Uterus (tissue), 4 donors: Measurements from ENCODE around the gene SBNO2. TPM values are rescaled to one million over a fixed set of nuclear protein-coding genes. Genes with fewer than 3 reads are reported as not detected.

Experiments used
- DNase-seq, 2 donors: peaks; one replicate each; pipeline ENCODE4 v3.0.0-alpha.2; 2019 to 2020
- H3K27ac ChIP-seq, 2 donors: fragments of 200-600 bp; sonication (generic); 1 replicate in 1 of 2; 2 replicates in 1 of 2; pipeline ENCODE4 v1.5.1; 2016 to 2018
- H3K27me3 ChIP-seq, 2 donors: fragments of 200-600 bp; sonication (generic); one replicate each; pipeline ENCODE4 v1.5.1; 2018 to 2019; ENCODE audit warnings: control low read depth in 1 of 2
- H3K36me3 ChIP-seq, 2 donors: fragments of 200-600 bp; sonication (generic); one replicate each; pipeline ENCODE4 v1.5.1; 2019; ENCODE audit warnings: control low read depth in 1 of 2
- H3K4me1 ChIP-seq, 2 donors: fragments of 200-600 bp; sonication (generic); one replicate each; pipeline ENCODE4 v1.5.1; 2018 to 2019; ENCODE audit warnings: control low read depth in 1 of 2
- H3K4me3 ChIP-seq, 2 donors: fragments of 200-600 bp; sonication (generic); 1 replicate in 1 of 2; 2 replicates in 1 of 2; pipeline ENCODE4 v1.5.1; 2018 to 2019; ENCODE audit warnings: mild to moderate bottlenecking in 1 of 2
- H3K9me3 ChIP-seq, 2 donors: fragments of 200-600 bp; sonication (generic); one replicate each; pipeline ENCODE4 v1.5.1; 2019; ENCODE audit warnings: control low read depth in 1 of 2
- POLR2A ChIP-seq, 2 donors: fragments of 450-650 bp; IDR thresholded peaks; one replicate each; pipeline ENCODE4 v1.6.1; 2016; ENCODE audit warnings: antibody characterized with exemption in 2 of 2, mild to moderate bottlenecking in 1 of 2, moderate library complexity in 1 of 2
- intact Hi-C: fragments of 100-400 bp; cut with DNase I; formaldehyde crosslinking; loops from one replicate; pipeline ENCODE4 v1.15.1; 2023; ENCODE audit warnings: low total_unique reads
- total RNA-seq, 4 donors: library from RNA; depleted of rRNA in 3 of 4; stranded (reverse); fragments of >200 nt in 3 of 4; gene quantifications; one replicate each; pipeline versions ENCODE4 v1.1.0 to v1.2.4, GENCODE V29; 2014 to 2023
- TF ChIP-seq, protein P1 (sequence below), 4 experiments: fragments of 200-600 bp in 2 of 4; fragments of 450-650 bp in 2 of 4; sonication (generic) in 2 of 4; IDR thresholded peaks; one replicate each; pipeline ENCODE4 v1.5.1; 2016 to 2019; ENCODE audit warnings: antibody characterized with exemption in 4 of 4, mild to moderate bottlenecking in 2 of 4, moderate library complexity in 1 of 4
- donor health status: DM: yes; HTN: yes; CAD: no.

SBNO2 gene
- total RNA-seq, 4 donors from 2014 or later, result 4.4 to 107 (median 10.7) TPM

DNA sequence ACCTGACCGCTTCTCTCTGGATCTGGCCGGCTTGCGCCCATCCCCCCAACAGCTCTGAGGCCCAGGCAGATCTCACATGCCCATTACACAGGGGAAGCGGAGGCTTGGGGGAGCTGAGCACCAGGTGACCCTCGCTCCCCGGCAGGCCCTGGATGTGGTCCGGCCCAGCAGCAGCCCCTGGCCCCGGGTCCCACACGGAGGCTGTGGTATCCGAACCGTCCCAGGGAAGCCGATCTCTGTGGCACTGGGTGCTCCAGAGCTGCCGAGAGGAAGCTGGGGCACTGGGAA, 27.7 kb downstream of the SBNO2 start:
- Histone ChIP-seq H3K27me3 (no peaks in the 10 kb centered on the region), H3K36me3 (no peaks in the 10 kb centered on the region), H3K4me3 (no peak overlapping the region), H3K27ac (no peak overlapping the region), H3K4me1 (no peaks in the 10 kb centered on the region), H3K9me3 (no peaks in the 10 kb centered on the region)
- no peak for DNase-seq
- intact Hi-C loops, result no loop called here
- no peak for TF ChIP-seq POLR2A (IDR thresholded peaks at IDR 0.05)

DNA sequence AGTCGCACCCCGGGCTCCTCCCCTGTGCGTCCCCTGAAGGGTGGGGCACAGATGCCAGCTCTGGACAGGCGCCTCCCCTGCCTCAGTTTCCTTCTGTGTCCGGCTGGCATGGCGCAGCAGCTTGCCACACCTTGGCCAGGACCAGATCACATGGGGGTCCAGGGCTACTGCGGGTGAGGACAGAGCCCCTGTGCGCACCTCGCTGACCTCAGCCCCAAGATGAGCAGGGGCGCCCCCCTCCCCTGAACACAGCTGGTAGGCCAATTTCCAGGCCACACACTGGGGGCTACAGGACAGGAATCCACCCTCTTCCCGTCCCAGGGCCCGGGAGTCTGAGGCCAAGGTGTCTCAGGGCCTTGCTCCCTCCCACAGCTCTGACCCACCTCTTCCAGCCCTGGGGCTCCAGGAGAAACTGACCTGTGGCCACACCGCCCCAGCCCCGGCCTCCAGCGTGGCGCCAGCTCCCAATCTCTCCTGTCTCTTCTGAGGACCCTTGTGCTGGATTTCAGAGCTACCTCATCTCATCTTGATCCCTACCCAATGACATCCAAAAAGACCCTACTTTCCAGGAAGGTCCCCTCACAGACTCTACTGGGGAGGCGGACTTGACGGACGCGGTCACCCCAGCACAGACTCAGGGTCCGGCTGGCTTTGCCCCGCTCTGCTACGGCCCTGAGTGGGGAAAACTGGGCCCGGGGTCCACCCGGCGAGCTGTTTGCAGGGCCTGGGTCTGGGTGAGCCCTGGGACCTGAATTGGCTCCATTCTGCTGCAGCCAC, 28.2 kb downstream of the SBNO2 start:
- H3K27me3 ChIP-seq, result no peaks in the 10 kb centered on the region
- TF ChIP-seq, protein P1, sequence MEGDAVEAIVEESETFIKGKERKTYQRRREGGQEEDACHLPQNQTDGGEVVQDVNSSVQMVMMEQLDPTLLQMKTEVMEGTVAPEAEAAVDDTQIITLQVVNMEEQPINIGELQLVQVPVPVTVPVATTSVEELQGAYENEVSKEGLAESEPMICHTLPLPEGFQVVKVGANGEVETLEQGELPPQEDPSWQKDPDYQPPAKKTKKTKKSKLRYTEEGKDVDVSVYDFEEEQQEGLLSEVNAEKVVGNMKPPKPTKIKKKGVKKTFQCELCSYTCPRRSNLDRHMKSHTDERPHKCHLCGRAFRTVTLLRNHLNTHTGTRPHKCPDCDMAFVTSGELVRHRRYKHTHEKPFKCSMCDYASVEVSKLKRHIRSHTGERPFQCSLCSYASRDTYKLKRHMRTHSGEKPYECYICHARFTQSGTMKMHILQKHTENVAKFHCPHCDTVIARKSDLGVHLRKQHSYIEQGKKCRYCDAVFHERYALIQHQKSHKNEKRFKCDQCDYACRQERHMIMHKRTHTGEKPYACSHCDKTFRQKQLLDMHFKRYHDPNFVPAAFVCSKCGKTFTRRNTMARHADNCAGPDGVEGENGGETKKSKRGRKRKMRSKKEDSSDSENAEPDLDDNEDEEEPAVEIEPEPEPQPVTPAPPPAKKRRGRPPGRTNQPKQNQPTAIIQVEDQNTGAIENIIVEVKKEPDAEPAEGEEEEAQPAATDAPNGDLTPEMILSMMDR (IDR thresholded peaks at IDR 0.05), result no peak
- TF ChIP-seq POLR2A (IDR thresholded peaks at IDR 0.05), result no peak
- intact Hi-C loops, result no loop called here
- H3K36me3 ChIP-seq, result no peaks in the 10 kb centered on the region
- DNase-seq, result no peak
- no peak overlapping the region for H3K4me3 ChIP-seq
- no peaks in the 10 kb centered on the region for H3K9me3 ChIP-seq
- H3K27ac ChIP-seq, result no peak overlapping the region
- no peaks in the 10 kb centered on the region for H3K4me1 ChIP-seq

DNA sequence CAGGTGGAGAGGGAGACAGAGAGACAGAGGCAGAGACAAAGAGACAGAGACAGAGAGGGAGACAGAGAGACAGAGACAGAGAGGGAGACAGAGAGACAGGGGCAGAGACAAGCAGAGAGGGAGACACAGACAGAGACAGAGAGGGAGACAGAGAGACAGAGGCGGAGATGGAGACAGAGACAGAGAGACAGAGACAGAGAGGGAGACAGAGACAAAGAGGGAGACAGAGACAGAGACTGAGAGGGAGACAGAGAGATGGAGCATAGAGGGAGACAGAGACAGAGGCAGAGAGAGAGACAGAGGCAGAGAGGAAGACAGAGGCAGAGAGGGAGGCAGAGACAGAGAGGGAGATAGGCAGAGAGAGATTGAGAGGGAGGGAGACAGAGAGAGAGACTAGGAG, 29.3 kb downstream of the SBNO2 start:
- no peaks in the 10 kb centered on the region for H3K9me3 ChIP-seq
- H3K27ac ChIP-seq, result no peak overlapping the region
- TF ChIP-seq, protein P1 (IDR thresholded peaks at IDR 0.05), result no peak
- TF ChIP-seq POLR2A (IDR thresholded peaks at IDR 0.05), result no peak
- H3K27me3 ChIP-seq, result no peaks in the 10 kb centered on the region
- H3K4me1 ChIP-seq, result no peaks in the 10 kb centered on the region
- no peaks in the 10 kb centered on the region for H3K36me3 ChIP-seq
- no peak for DNase-seq
- no peak overlapping the region for H3K4me3 ChIP-seq
- intact Hi-C loops, result no loop called here

DNA sequence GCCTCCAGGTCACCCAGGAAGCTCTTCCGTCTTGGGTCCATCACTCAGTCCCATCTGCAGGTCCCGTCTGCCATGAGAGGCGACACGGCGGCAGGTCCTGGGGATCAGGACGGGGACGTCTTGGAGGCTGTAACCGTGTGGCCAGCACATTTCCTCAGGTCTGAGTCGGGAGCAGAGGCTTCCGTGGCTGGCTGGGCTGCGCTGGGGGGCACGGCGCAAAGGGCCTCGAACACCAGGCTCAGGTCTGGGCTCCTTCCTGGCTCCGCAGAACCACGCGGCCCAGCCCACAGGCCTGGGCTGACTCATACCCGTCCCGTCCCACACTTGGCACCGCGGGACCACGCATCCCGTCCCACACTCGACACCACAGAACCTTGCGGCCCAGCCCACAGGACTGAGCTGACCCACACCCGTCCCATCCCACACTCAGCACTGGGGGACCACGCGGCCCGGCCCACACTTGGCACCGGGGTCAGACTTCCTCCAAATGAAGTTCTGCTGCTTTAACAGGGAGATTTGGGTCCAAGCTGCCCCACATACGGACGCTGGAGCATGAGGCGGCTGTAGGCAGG, 30.2 kb downstream of the SBNO2 start:
- Histone ChIP-seq H3K36me3 (no peaks in the 10 kb centered on the region), H3K9me3 (no peaks in the 10 kb centered on the region)
- no peak for TF ChIP-seq POLR2A (IDR thresholded peaks at IDR 0.05)
- TF ChIP-seq, protein P1 (IDR thresholded peaks at IDR 0.05), result no peak

DNA sequence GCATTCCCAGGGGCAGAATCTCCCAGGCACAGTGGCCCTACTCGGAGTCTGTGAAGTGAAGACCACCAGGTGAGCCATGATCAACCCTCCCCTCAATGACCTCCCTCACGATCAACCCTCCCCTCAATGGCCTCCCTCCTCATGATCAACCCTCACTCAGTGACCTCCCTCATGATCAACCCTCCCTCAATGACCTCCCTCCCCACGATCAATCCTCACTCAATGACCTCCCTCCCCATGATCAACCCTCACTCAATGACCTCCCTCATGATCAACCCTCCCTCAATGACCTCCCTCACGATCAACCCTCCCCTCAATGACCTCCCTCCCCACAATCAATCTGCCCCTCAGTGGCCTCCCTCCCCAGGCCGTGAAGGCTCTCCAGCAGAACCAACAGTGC, 32.1 kb downstream of the SBNO2 start:
- TF ChIP-seq POLR2A (IDR thresholded peaks at IDR 0.05), result no peak
- TF ChIP-seq, protein P1 (IDR thresholded peaks at IDR 0.05), result no peak
- Histone ChIP-seq H3K36me3 (no peaks in the 10 kb centered on the region), H3K4me3 (no peak overlapping the region), H3K9me3 (no peaks in the 10 kb centered on the region), H3K27ac (no peak overlapping the region), H3K4me1 (peaks cover 0 to under 1% of the 10 kb centered on the region in 2 donors), H3K27me3 (no peaks in the 10 kb centered on the region)
- no peak for DNase-seq
- intact Hi-C loops, result no loop called here

More for the DNA sequence above, 30.2 kb downstream of the SBNO2 start:
- H3K27me3 ChIP-seq, result no peaks in the 10 kb centered on the region
- intact Hi-C loops, result no loop called here
- no peak overlapping the region for H3K4me3 ChIP-seq
- DNase-seq, result no peak
- H3K4me1 ChIP-seq, result no peaks in the 10 kb centered on the region
- no peak overlapping the region for H3K27ac ChIP-seq
